ENCODE data around the gene HDAC7. TPM values are rescaled to one million over a fixed set of nuclear protein-coding genes. Genes with fewer than 3 reads are reported as not detected.
"Not testable (repeated sequence)": the region's sequence is repeated elsewhere in the genome, so short reads cannot be mapped to it uniquely, and the experiment has no call there.

Gene HDAC7
- total RNA-seq, 4 donors from 2014 or later: 58.3 to 105 (median 82.5) TPM

- TF ChIP-seq CTCF (IDR thresholded peaks at IDR 0.05): no peak
- no peak for TF ChIP-seq POLR2AphosphoS5 (IDR thresholded peaks at IDR 0.05)
- TF ChIP-seq POLR2A (IDR thresholded peaks at IDR 0.05; ENCODE audit: low read depth): no peak
- TF ChIP-seq EP300 (IDR thresholded peaks at IDR 0.05): no peak
- peak overlapping the region; percentile 92 to 99 (median 98) for H3K27ac ChIP-seq (replicated peaks in 1 of 4)
- H3K4me3 ChIP-seq: peak overlapping the region in 3 of 4 donors; percentile 29 to 57 (median 50)
- intact Hi-C loops (cut with DNase I): no loop called here
- H3K36me3 ChIP-seq: no peaks in the 10 kb centered on the region
- H3K9me3 ChIP-seq: no peaks in the 10 kb centered on the region
- no peak for DNase-seq (ENCODE audit: extremely low spot score)
- H3K27me3 ChIP-seq: no peaks in the 10 kb centered on the region
- 36% methylated on average over 2 of the region's 2 CpGs for WGBS
- H3K4me1 ChIP-seq: peaks cover 96 to 100% (median 99%) of the 10 kb centered on the region in 4 donors
Measured at GRCh38 chr12:47811072-47811396, 8.7 kb downstream of the HDAC7 start.

GRCh38 chr12:47809518-47809917 is 10.2 kb downstream of the HDAC7 start:
- H3K27me3 ChIP-seq; DNase-seq (ENCODE audit: extremely low spot score); H3K36me3 ChIP-seq; intact Hi-C loops (cut with DNase I); H3K4me3 ChIP-seq; H3K9me3 ChIP-seq: not testable (repeated sequence)
- peaks cover 96 to 100% (median 99%) of the 10 kb centered on the region in 4 donors for H3K4me1 ChIP-seq
- 73% methylated on average over 9 of the region's 9 CpGs for WGBS
- H3K27ac ChIP-seq (replicated peaks in 1 of 4): peak overlapping the region; percentile 92 to 99 (median 98)

DNA sequence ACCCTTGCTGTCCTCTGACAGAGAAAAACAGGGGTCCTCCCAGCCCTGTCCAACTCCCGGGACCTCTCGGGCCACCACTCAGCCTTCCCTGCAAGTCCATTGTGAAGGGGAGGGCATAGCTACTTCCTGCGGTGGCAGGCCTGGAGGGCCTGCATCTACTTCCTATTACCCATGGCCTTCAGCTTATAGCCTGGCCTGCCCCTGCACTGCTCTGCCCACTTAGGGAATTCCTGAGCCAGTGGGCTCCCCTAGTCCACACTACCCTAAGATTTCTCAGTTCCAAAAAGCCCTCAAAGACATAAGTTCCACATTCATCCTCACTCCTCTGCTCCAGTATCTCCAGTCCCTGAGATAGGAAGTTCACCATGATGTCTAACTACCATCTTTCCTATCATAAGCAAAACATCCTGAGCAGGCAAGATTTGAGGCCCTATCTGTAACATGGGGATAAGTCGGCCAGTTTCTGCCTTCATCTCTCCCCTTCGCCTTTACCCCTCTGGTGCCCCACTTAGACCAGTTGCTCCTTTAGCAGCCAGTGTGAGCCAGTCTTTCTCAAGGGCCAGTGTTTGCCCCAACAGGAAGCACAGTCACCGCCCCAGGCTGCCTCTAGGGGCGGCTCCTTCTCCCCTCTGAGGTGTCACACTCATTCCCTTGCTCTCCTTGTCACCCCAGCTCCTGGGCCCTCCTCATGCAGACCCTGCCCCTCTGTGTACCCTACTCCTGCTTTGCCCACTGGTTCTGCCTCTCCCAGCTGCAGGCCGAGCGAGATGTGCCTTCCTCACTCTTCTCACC is 10.9 kb downstream of the HDAC7 start:
- Histone ChIP-seq H3K4me1 (peaks cover 96 to 100% (median 99%) of the 10 kb centered on the region in 4 donors), H3K4me3 (peak overlapping the region in 2 of 4 donors; percentile 22 to 35)
- no peak for DNase-seq (ENCODE audit: extremely low spot score)

GRCh38 chr12:47808050-47808449 is 11.7 kb downstream of the HDAC7 start:
- H3K36me3 ChIP-seq: peaks cover 0 to 19% (median 7%) of the 10 kb centered on the region in 4 donors
- intact Hi-C loops (cut with DNase I): no loop called here
- H3K4me1 ChIP-seq: peaks cover 97 to 100% (median 99%) of the 10 kb centered on the region in 4 donors
- H3K27me3 ChIP-seq: no peaks in the 10 kb centered on the region
- peak overlapping the region; percentile 92 to 99 (median 98) for H3K27ac ChIP-seq (replicated peaks in 1 of 4)
- WGBS: 0% methylated on average over 1 of the region's 9 CpGs
- TF ChIP-seq POLR2A (IDR thresholded peaks at IDR 0.05; ENCODE audit: low read depth) (no peak), POLR2AphosphoS5 (IDR thresholded peaks at IDR 0.05) (peak; percentile 59 to 72), EP300 (IDR thresholded peaks at IDR 0.05) (peak; percentile 77), CTCF (IDR thresholded peaks at IDR 0.05) (no peak)
- no peaks in the 10 kb centered on the region for H3K9me3 ChIP-seq
- H3K4me3 ChIP-seq: peak overlapping the region; percentile 4 to 35 (median 18)
- no peak for DNase-seq (ENCODE audit: extremely low spot score)

More for the DNA sequence above, 10.9 kb downstream of the HDAC7 start:
- Histone ChIP-seq H3K27ac (replicated peaks in 1 of 4) (peak overlapping the region; percentile 92 to 99 (median 98)), H3K27me3 (no peaks in the 10 kb centered on the region), H3K9me3 (no peaks in the 10 kb centered on the region), H3K36me3 (peaks cover 0 to 12% (median 4%) of the 10 kb centered on the region in 4 donors)
- intact Hi-C loops (cut with DNase I): no loop called here
- WGBS: 70% methylated on average over 8 of the region's 9 CpGs
- TF ChIP-seq CTCF (IDR thresholded peaks at IDR 0.05) (peak in 1 of 3 experiments; percentile 16), EP300 (IDR thresholded peaks at IDR 0.05) (no peak), POLR2AphosphoS5 (IDR thresholded peaks at IDR 0.05) (no peak), POLR2A (IDR thresholded peaks at IDR 0.05; ENCODE audit: low read depth) (no peak)

- WGBS: 32% methylated on average over 5 of the region's 5 CpGs
- DNase-seq (ENCODE audit: extremely low spot score): no peak
- intact Hi-C loops (cut with DNase I): no loop called here
- Histone ChIP-seq H3K27me3 (no peaks in the 10 kb centered on the region), H3K9me3 (no peaks in the 10 kb centered on the region), H3K36me3 (peaks cover 0 to 20% (median 7%) of the 10 kb centered on the region in 4 donors), H3K27ac (replicated peaks in 1 of 4) (peak overlapping the region; percentile 92 to 99 (median 98)), H3K4me3 (peak overlapping the region in 1 of 4 donors; percentile 15), H3K4me1 (peaks cover 100% of the 10 kb centered on the region in 4 donors)
- no peak for TF ChIP-seq EP300 (IDR thresholded peaks at IDR 0.05)
- TF ChIP-seq CTCF (IDR thresholded peaks at IDR 0.05): no peak
- no peak for TF ChIP-seq POLR2A (IDR thresholded peaks at IDR 0.05; ENCODE audit: low read depth)
- no peak for TF ChIP-seq POLR2AphosphoS5 (IDR thresholded peaks at IDR 0.05)
Measured at GRCh38 chr12:47807338-47807737, 12.4 kb downstream of the HDAC7 start.

All from esophagus muscularis mucosa (tissue), 4 donors.